GM06990 (cell line): ENCODE measurements around the gene DPEP2.

Source experiments
- DNase-seq: peaks from one replicate; pipeline ENCODE4 v3.0.0-alpha.2; 2011; ENCODE audit not compliant: insufficient read length; ENCODE audit errors: extremely low read depth
- H3K27me3 ChIP-seq: replicated peaks from 2 replicates; pipeline ENCODE4 v1.6.0; 2011; ENCODE audit warnings: low read length; ENCODE audit not compliant: control insufficient read depth, insufficient read depth
- H3K36me3 ChIP-seq: 2 replicates; pipeline ENCODE4 v1.5.1; 2011; ENCODE audit warnings: low read length; ENCODE audit not compliant: control insufficient read depth, insufficient read depth
- H3K4me3 ChIP-seq: replicated peaks from 2 replicates; pipeline ENCODE4 v1.5.1; 2011; ENCODE audit warnings: low read depth, mild to moderate bottlenecking, control low read depth, low read length
- CTCF ChIP-seq: IDR thresholded peaks from 2 replicates; pipeline ENCODE4 v1.5.1; 2011; ENCODE audit warnings: low read length, control low read depth, mild to moderate bottlenecking, inconsistent platforms; ENCODE audit not compliant: insufficient read depth, poor library complexity, severe bottlenecking

Gene DPEP2

GRCh38 chr16:67950335-67950843 lies 48.9 kb downstream of the DPEP2 start:
- Histone ChIP-seq H3K4me3 (no peak overlapping the region), H3K36me3 (peaks cover 42% of the 10 kb centered on the region), H3K27me3 (no peaks in the 10 kb centered on the region)
- no peak for DNase-seq
- TF ChIP-seq CTCF, result no peak

GRCh38 chr16:67949645-67950044 lies 49.6 kb downstream of the DPEP2 start:
- peaks cover 41% of the 10 kb centered on the region for H3K36me3 ChIP-seq
- no peak for TF ChIP-seq CTCF
- H3K4me3 ChIP-seq, result no peak overlapping the region
- DNase-seq, result no peak
- H3K27me3 ChIP-seq, result no peaks in the 10 kb centered on the region

- no peak for TF ChIP-seq CTCF
- DNase-seq, result no peak
- Histone ChIP-seq H3K4me3 (no peak overlapping the region), H3K36me3 (peaks cover 47% of the 10 kb centered on the region), H3K27me3 (no peaks in the 10 kb centered on the region)
Measured at GRCh38 chr16:67948015-67948414, 51.3 kb downstream of the DPEP2 start.

- Histone ChIP-seq H3K36me3 (peaks cover 50% of the 10 kb centered on the region), H3K4me3 (no peak overlapping the region), H3K27me3 (no peaks in the 10 kb centered on the region)
- TF ChIP-seq CTCF, result no peak
- DNase-seq, result no peak
Measured at GRCh38 chr16:67946966-67947558, 52.2 kb downstream of the DPEP2 start.

- H3K27me3 ChIP-seq, result no peaks in the 10 kb centered on the region
- no peak for DNase-seq
- H3K4me3 ChIP-seq, result no peak overlapping the region
- H3K36me3 ChIP-seq, result peaks cover 49% of the 10 kb centered on the region
- TF ChIP-seq CTCF, result no peak
Measured at GRCh38 chr16:67946128-67946569, 53.1 kb downstream of the DPEP2 start.
